GM12873 (cell line): ENCODE measurements around the gene TFRC.
A peak's percentile ranks its signal among the peaks of the same experiment; 100 is the strongest.

Source experiments
- TF ChIP-seq, protein P1 (sequence below): IDR thresholded peaks from 2 replicates; pipeline ENCODE4 v1.5.1; 2012; ENCODE audit warnings: low read depth, mild to moderate bottlenecking, moderate library complexity, low read length, control low read depth; ENCODE audit not compliant: insufficient read depth; ENCODE audit errors: missing control alignments

TFRC gene

DNA sequence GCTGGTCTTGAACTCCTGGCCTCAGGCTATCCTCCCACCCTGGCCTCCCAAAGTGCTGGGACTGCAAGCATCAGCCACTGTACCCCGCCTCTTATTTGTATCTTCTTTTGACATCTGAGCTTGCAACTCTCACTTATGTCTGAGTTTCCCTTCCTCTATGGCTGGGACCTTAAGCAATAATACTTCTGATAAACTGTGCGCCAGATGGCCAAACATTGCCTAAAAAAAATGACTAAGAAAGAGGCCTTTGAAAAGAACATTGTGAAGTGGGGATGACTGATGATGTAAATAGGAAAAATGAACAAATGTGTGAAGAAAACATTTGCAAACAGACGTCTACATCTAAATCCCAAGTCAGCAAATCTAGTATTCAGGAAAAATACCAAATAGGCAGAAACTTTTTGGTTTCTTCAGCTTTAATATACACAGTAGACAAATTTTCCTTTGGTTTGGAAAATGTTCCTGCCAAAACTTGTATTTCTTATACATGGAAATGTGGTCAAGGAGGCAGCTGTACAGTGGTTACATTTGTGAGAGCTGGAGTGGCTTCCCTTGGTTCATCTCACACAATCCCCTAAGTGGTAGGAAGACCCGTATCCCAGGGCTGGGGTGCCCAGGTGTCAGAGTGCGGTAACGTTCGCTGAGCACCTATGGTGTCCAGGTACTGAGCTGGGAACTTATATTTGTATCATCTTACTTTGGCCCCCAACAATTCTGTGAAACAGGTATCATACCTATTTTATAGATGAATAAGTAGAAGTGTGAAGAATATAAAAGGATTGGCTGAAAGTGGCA lies 11.6 kb upstream of the TFRC start:
- TF ChIP-seq, protein P1, sequence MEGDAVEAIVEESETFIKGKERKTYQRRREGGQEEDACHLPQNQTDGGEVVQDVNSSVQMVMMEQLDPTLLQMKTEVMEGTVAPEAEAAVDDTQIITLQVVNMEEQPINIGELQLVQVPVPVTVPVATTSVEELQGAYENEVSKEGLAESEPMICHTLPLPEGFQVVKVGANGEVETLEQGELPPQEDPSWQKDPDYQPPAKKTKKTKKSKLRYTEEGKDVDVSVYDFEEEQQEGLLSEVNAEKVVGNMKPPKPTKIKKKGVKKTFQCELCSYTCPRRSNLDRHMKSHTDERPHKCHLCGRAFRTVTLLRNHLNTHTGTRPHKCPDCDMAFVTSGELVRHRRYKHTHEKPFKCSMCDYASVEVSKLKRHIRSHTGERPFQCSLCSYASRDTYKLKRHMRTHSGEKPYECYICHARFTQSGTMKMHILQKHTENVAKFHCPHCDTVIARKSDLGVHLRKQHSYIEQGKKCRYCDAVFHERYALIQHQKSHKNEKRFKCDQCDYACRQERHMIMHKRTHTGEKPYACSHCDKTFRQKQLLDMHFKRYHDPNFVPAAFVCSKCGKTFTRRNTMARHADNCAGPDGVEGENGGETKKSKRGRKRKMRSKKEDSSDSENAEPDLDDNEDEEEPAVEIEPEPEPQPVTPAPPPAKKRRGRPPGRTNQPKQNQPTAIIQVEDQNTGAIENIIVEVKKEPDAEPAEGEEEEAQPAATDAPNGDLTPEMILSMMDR, result no peak

DNA sequence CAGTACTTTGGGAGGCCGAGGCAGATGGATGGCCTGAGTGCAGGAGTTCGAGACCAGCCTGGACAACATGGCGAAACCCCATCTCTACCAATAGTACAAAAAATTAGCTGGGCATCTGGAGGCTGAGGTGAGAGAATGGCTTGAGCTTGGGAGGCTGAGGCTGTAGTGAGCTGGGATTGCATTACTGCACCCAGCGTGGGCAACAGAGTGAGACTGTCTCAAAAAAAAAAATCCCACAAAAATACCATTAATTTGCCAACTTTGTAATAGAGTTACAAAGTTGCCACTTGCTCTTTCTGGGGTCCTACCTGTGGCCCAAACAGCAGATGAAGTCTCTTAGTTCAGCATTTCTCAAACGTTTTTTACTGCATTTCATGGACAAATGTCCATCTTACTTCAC lies 6.0 kb upstream of the TFRC start:
- TF ChIP-seq, protein P1, result no peak

DNA sequence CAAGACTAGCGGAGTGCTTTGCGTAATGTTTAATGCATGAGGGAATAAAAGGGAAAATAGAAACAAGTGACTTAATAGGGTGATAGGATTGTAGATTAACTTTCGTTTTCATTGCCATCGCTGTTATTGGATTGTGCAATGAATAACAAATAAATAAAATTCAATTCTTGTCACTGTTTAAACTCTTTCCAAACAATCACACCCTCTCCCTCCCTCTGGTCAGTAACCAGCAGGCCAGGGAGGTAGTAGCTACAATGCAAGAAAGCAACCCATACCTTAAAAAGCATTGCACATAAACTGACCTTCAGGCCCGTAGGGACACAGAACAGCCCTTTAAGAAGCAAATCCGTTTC lies 705 bp upstream of the TFRC start:
- TF ChIP-seq, protein P1, result no peak

DNA sequence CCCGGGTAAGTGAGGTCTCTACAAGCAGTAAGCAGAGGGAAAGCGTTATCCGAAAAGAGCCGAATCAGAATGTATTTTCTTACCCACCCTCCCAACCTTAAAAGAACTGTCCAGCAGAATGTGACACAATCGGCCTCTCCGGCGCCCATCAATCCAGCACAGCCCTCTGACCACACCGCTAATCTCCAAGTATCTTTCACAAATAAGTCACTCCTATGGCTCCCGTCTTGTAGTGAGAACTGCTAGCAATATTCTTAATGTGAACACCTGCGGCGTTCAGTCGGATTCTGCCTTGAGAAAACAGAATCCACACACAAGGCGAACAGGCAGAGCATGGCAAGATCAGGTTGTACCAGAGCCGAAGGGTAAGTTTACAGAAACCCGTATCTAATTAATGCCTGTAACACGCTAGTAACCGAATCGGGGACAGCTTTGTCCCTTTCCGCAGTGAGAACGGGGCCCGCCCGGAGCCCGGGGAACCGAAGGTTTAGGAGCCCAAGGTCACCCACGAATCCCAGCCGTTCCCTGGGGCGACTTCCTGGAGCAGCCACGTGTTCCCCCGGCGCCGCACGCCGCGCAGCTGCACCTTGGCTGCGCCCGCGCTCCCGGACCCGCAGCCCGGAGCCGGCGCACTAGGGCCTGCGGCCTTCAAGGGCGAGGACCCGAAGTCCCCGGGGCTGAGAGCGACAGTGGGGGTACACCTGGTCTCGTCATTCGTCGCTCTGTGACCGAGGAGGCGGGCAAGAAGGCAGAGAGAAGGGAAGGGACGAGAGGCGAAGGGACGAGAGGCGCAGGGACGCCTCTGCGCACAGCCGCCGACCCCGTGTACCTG lies 672 bp downstream of the TFRC start:
- TF ChIP-seq, protein P1, result no peak

DNA sequence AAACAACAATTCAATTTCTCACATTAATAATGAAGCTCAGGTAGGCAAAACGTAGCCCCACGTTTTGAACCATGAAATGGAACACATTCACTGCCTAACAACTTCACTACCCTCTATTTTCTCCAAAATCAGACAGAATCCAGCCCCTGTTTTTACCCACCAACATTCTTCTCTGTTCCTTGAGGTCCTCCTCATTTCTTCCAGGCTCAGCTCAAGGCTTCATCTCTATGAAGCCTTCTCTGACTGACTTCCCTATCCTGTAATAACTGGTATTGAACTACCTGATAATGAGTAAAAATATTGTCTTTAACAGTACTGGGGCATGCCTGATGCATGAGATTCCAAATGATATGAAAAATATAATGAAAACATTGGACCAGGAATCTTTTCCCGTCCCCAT lies 2.2 kb downstream of the TFRC start:
- TF ChIP-seq, protein P1, result no peak

DNA sequence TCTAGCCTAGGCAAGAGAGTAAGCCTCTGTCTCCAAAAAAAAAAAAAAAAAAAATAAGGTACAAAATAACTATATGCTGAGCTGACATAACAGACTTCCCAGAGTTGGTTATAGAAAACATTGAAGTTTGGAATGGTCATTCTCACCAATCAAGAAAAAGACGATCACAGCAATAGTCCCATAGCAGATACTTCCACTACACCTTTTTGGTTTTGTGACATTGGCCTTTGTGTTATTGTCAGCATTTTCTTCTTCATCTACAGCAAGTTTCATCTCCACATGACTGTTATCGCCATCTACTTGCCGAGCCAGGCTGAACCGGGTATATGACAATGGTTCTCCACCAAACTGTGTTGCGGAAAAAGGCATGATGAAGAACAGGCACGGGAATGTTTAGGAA lies 6.9 kb downstream of the TFRC start:
- TF ChIP-seq, protein P1, result no peak

DNA sequence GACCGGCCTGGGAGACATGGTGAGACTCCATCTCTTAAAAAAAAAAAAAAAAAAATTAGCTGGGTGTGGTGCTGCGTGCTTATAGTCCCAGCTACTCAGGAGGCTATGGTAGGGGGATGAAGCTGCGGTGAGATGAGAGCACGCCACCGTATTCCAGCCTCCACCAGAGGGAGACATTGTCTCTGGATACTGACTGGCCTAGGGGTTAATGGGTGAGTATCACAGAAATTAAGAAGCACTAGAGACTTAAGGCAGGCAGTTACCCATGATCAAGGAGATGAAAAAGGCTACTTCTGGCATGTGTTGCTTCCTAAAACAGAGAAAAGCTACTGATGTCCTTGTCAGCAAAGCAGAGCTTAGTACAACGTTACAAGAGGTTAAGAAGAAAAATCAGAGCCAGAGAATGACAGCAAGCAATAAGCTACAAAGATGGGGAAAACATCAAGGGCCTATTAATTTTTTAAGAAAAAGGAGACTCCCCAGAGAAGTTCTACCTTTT lies 8.6 kb downstream of the TFRC start:
- TF ChIP-seq, protein P1, result peak; percentile 85
